Measurements from ENCODE around the gene ODC1. TPM values are rescaled to one million over a fixed set of nuclear protein-coding genes. Genes with fewer than 3 reads are reported as not detected.

Gene ODC1
- total and polyA plus RNA-seq, 2 experiments from 2014 or later: 23.3 to 70.3 TPM

GRCh38 chr2:10441948-10442347 is 6.2 kb downstream of the ODC1 start:
- Mint-ChIP-seq H3K27ac (no peak overlapping the region), H3K36me3 (ENCODE audit: low read depth) (peaks cover 65% of the 10 kb centered on the region), H3K27me3 (ENCODE audit: insufficient read depth, low read depth, poor library complexity) (peaks cover 5% of the 10 kb centered on the region), H3K4me3 (no peak overlapping the region), H3K9me3 (no peaks in the 10 kb centered on the region), H3K4me1 (no peaks in the 10 kb centered on the region)
- H3K79me2 ChIP-seq (replicated peaks; ENCODE audit: insufficient read depth): peaks cover 24% of the 10 kb centered on the region
- H3K4me3 ChIP-seq: no peak overlapping the region
- no peaks in the 10 kb centered on the region for H3F3A ChIP-seq (replicated peaks; ENCODE audit: low read depth)
- H3K27ac ChIP-seq (ENCODE audit: low read depth): no peak overlapping the region
- TF ChIP-seq STAT1 (IDR thresholded peaks at IDR 0.05; ENCODE audit: unreplicated experiment) (no peak), JUNB (IDR thresholded peaks at IDR 0.05; ENCODE audit: unreplicated experiment) (no peak), EZH2phosphoT487 (IDR thresholded peaks at IDR 0.05; ENCODE audit: unreplicated experiment) (no peak), ZNF462 (CRISPR knock-in tag; IDR thresholded peaks at IDR 0.05) (no peak), REST (IDR thresholded peaks at IDR 0.05; ENCODE audit: unreplicated experiment) (no peak), NANOG (IDR thresholded peaks at IDR 0.05; ENCODE audit: borderline replicate concordance) (no peak), EZH2 (IDR thresholded peaks at IDR 0.05; ENCODE audit: low read depth, unreplicated experiment) (no peak), POLR2AphosphoS5 (IDR thresholded peaks at IDR 0.05; ENCODE audit: low read depth) (no peak), ETS1 (IDR thresholded peaks at IDR 0.05) (no peak), CTCF (conservative IDR thresholded peaks at IDR 0.05; ENCODE audit: low read depth in 2 of 2) (no peak)
- peaks cover 5% of the 10 kb centered on the region for H3K27me3 ChIP-seq (ENCODE audit: insufficient read depth)
- H2AFZ ChIP-seq: no peak overlapping the region
- H4K20me1 ChIP-seq (replicated peaks; ENCODE audit: insufficient read depth): 0 out of 2 replicates have a peak, but pooled peaks cover 11% of the 10 kb centered on the region
- ATAC-seq: no peak
- DNase-seq (ENCODE audit: low spot score): no peak
- peaks cover 16% of the 10 kb centered on the region; the same call in 1 of the 2 replicates for H3K36me3 ChIP-seq (ENCODE audit: insufficient read depth)
- no peak overlapping the region for H3K4me2 ChIP-seq
- H3K9me2 ChIP-seq (ENCODE audit: insufficient read depth): no peaks in the 10 kb centered on the region
- no peaks in the 10 kb centered on the region; the same call in 1 of the 2 replicates for H3K4me1 ChIP-seq (ENCODE audit: insufficient read depth)
